Fibroblast of peridontal ligament (primary cell): ENCODE data around the gene ZNF536.

ENCODE experiments used
- DNase-seq: peaks from one replicate; pipeline ENCODE4 v3.0.0-alpha.2; 2010; ENCODE audit errors: extremely low read depth

The ZNF536 gene

GRCh38 chr19:30363073-30363472 lies 9.1 kb upstream of the ZNF536 start:
- DNase-seq: no peak

GRCh38 chr19:30364866-30365800 lies 7.1 kb upstream of the ZNF536 start:
- no peak for DNase-seq

- no peak for DNase-seq
Measured at GRCh38 chr19:30366282-30366681, 5.9 kb upstream of the ZNF536 start.

- DNase-seq: no peak
Measured at GRCh38 chr19:30367006-30367405, 5.2 kb upstream of the ZNF536 start.

- no peak for DNase-seq
Measured at GRCh38 chr19:30367421-30367820, 4.8 kb upstream of the ZNF536 start.

GRCh38 chr19:30369833-30370232 lies 2.4 kb upstream of the ZNF536 start:
- no peak for DNase-seq

- DNase-seq: no peak
Measured at GRCh38 chr19:30371161-30371836, 885 bp upstream of the ZNF536 start.

- no peak for DNase-seq
Measured at GRCh38 chr19:30373593-30373992, 1.4 kb downstream of the ZNF536 start.

GRCh38 chr19:30374539-30374864 lies 2.3 kb downstream of the ZNF536 start:
- no peak for DNase-seq

- DNase-seq: no peak
Measured at GRCh38 chr19:30374865-30375552, 2.8 kb downstream of the ZNF536 start.

- DNase-seq: no peak
Measured at GRCh38 chr19:30375553-30376031, 3.4 kb downstream of the ZNF536 start.

GRCh38 chr19:30376272-30376671 lies 4.1 kb downstream of the ZNF536 start:
- no peak for DNase-seq

- DNase-seq: no peak
Measured at GRCh38 chr19:30376826-30377425, 4.7 kb downstream of the ZNF536 start.

- no peak for DNase-seq
Measured at GRCh38 chr19:30378701-30379100, 6.5 kb downstream of the ZNF536 start.

GRCh38 chr19:30379841-30380610 lies 7.8 kb downstream of the ZNF536 start:
- no peak for DNase-seq

GRCh38 chr19:30381366-30381765 lies 9.2 kb downstream of the ZNF536 start:
- no peak for DNase-seq

- DNase-seq: no peak
Measured at GRCh38 chr19:30385174-30385573, 13.0 kb downstream of the ZNF536 start.

GRCh38 chr19:30385666-30386065 lies 13.5 kb downstream of the ZNF536 start:
- no peak for DNase-seq

- DNase-seq: no peak
Measured at GRCh38 chr19:30386551-30387143, 14.5 kb downstream of the ZNF536 start.

- no peak for DNase-seq
Measured at GRCh38 chr19:30387311-30388115, 15.3 kb downstream of the ZNF536 start.
